Upper lobe of left lung (tissue), 4 donors: ENCODE results near the gene SLC49A3.

Source experiments
- POLR2A ChIP-seq, 4 donors: fragments of 450-650 bp; IDR thresholded peaks; one replicate each; pipeline ENCODE4 v1.5.1; 2016 to 2017; ENCODE audit warnings: antibody characterized with exemption in 4 of 4, mild to moderate bottlenecking in 2 of 4
- POLR2AphosphoS5 ChIP-seq, 2 donors: sonication (generic); formaldehyde crosslinking; IDR thresholded peaks; one replicate each; pipeline ENCODE4 v1.5.1; 2017; ENCODE audit warnings: antibody characterized with exemption in 2 of 2
- TF ChIP-seq, protein P1 (sequence below), 6 experiments: fragments of 450-650 bp in 4 of 6; fragments of 200-600 bp in 2 of 6; sonication (generic) in 2 of 6; IDR thresholded peaks; one replicate each; pipeline ENCODE4 v1.5.1; 2016 to 2019; ENCODE audit warnings: antibody characterized with exemption in 6 of 6

DNA sequence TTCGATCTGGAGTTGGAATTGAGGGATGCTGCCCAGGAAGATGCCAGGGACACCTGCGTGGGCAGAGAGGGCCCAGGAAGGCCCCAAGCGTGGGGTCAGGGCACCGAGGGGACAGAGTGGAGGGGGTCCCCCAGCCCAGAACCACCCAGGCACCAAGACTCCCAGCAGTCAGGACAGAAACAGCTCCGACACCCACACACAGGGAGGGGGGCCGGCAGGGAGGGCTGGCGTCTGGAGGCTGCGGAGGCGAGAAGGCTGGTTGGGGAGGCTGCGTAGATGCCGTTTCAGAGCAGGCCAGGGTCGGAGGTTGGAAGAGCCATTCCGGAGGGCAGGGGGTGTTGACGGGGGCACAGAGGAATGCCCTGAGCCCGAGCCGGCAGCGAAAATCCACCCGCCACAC is 38.5 kb downstream of the SLC49A3 start:
- TF ChIP-seq, protein P1, sequence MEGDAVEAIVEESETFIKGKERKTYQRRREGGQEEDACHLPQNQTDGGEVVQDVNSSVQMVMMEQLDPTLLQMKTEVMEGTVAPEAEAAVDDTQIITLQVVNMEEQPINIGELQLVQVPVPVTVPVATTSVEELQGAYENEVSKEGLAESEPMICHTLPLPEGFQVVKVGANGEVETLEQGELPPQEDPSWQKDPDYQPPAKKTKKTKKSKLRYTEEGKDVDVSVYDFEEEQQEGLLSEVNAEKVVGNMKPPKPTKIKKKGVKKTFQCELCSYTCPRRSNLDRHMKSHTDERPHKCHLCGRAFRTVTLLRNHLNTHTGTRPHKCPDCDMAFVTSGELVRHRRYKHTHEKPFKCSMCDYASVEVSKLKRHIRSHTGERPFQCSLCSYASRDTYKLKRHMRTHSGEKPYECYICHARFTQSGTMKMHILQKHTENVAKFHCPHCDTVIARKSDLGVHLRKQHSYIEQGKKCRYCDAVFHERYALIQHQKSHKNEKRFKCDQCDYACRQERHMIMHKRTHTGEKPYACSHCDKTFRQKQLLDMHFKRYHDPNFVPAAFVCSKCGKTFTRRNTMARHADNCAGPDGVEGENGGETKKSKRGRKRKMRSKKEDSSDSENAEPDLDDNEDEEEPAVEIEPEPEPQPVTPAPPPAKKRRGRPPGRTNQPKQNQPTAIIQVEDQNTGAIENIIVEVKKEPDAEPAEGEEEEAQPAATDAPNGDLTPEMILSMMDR (IDR thresholded peaks at IDR 0.05) = no peak
- TF ChIP-seq POLR2A (IDR thresholded peaks at IDR 0.05) = no peak
- TF ChIP-seq POLR2AphosphoS5 (IDR thresholded peaks at IDR 0.05) = no peak
